Liver (tissue), 3 donors: ENCODE measurements around the gene CLIP2.

Source experiments
- CTCF ChIP-seq: fragments of 150-350 bp; IDR thresholded peaks from 2 replicates; pipeline ENCODE4 v1.5.1; 2017; ENCODE audit warnings: improper control_type of control experiment, low read depth, low read length; ENCODE audit not compliant: missing input control
- EGR1 ChIP-seq, 2 donors: IDR thresholded peaks; 2 replicates each; pipeline ENCODE4 v1.6.1; 2016 to 2018; ENCODE audit warnings: antibody characterized with exemption in 2 of 2, low read depth in 2 of 2
- GABPA ChIP-seq, 2 donors: IDR thresholded peaks in 1 of 2; conservative IDR thresholded peaks in 1 of 2; 2 replicates each; pipeline ENCODE4 v1.6.1; 2016; ENCODE audit warnings: antibody characterized with exemption in 2 of 2, mild to moderate bottlenecking in 1 of 2, moderate library complexity in 1 of 2
- JUND ChIP-seq, 2 donors: IDR thresholded peaks; 2 replicates each; pipeline ENCODE4 v1.6.1; 2016; ENCODE audit warnings: antibody characterized with exemption in 2 of 2
- MAX ChIP-seq: IDR thresholded peaks from 2 replicates; pipeline ENCODE4 v1.6.1; 2016; ENCODE audit warnings: antibody characterized with exemption
- NR2F2 ChIP-seq: IDR thresholded peaks from 2 replicates; pipeline ENCODE4 v1.6.1; 2016; ENCODE audit warnings: antibody characterized with exemption
- REST ChIP-seq: IDR thresholded peaks from 2 replicates; pipeline ENCODE4 v1.6.1; 2016; ENCODE audit warnings: antibody characterized with exemption, mild to moderate bottlenecking
- SP1 ChIP-seq: IDR thresholded peaks from 2 replicates; pipeline ENCODE4 v1.6.1; 2018; ENCODE audit warnings: antibody characterized with exemption, mild to moderate bottlenecking
- TAF1 ChIP-seq: conservative IDR thresholded peaks from 2 replicates; pipeline ENCODE4 v1.6.1; 2016; ENCODE audit warnings: antibody characterized with exemption, mild to moderate bottlenecking
- YY1 ChIP-seq: IDR thresholded peaks from 2 replicates; pipeline ENCODE4 v1.6.1; 2016; ENCODE audit warnings: antibody characterized with exemption, mild to moderate bottlenecking
- ZBTB33 ChIP-seq: IDR thresholded peaks from 2 replicates; pipeline ENCODE4 v1.6.1; 2016; ENCODE audit warnings: antibody characterized with exemption
- donor health status: healthy.
- donor health status: healthy.

- TF ChIP-seq CTCF (no peak), MAX (no peak), ZBTB33 (no peak), TAF1 (no peak), NR2F2 (no peak), SP1 (no peak), REST (no peak), GABPA (IDR thresholded peaks at IDR 0.05 in 1 of 2, conservative IDR thresholded peaks at IDR 0.05 in 1 of 2) (no peak), YY1 (no peak), JUND (IDR thresholded peaks at IDR 0.05) (no peak), EGR1 (IDR thresholded peaks at IDR 0.05; ENCODE audit: low read depth in 2 of 2) (no peak)
Measured at GRCh38 chr7:74253835-74254128, 35.4 kb upstream of the CLIP2 start.
